Neural cell (in vitro differentiated cells): ENCODE measurements around the gene PPP2CA. TPM values are rescaled to one million over a fixed set of nuclear protein-coding genes. Genes with fewer than 3 reads are reported as not detected.
"Not testable (repeated sequence)": the region's sequence is repeated elsewhere in the genome, so short reads cannot be mapped to it uniquely, and the experiment has no call there.

Experiments
- H2AFZ ChIP-seq: fragments of 200-600, 300-800 bp; sonication (generic), shearing (Covaris generic); 2 replicates; pipeline ENCODE4 v1.6.0; 2014; ENCODE audit warnings: low read depth, mild to moderate bottlenecking, antibody characterized with exemption, low read length, moderate library complexity
- H3F3A ChIP-seq: fragments of 200-600 bp; shearing (Covaris generic); 2 replicates; pipeline ENCODE4 v1.6.1; 2016; ENCODE audit warnings: mild to moderate bottlenecking, moderate library complexity, mixed read lengths, antibody characterized with exemption, low read length; ENCODE audit not compliant: insufficient read depth, poor library complexity, severe bottlenecking
- H3K27ac ChIP-seq: fragments of 200-600, 300-800 bp; sonication (generic), shearing (Covaris generic); 2 replicates; pipeline ENCODE4 v1.5.1; 2014; ENCODE audit warnings: mild to moderate bottlenecking, low read length, moderate library complexity
- H3K27me3 ChIP-seq: fragments of 300-800, 200-600 bp; sonication (generic), shearing (Covaris generic); 2 replicates; pipeline ENCODE4 v1.6.0; 2014; ENCODE audit warnings: mild to moderate bottlenecking, low read depth, low read length, moderate library complexity; ENCODE audit not compliant: insufficient read depth
- H3K36me3 ChIP-seq: fragments of 300-800, 200-600 bp; sonication (generic), shearing (Covaris generic); 2 replicates; pipeline ENCODE4 v1.5.1; 2014; ENCODE audit warnings: mild to moderate bottlenecking, antibody characterized with exemption, low read length, moderate library complexity; ENCODE audit not compliant: insufficient read depth
- H3K4me2 ChIP-seq: fragments of 300-800, 200-600 bp; sonication (generic), shearing (Covaris generic); 2 replicates; pipeline ENCODE4 v1.6.0; 2014; ENCODE audit warnings: mild to moderate bottlenecking, low read length
- H3K4me3 ChIP-seq: fragments of 300-800, 200-600 bp; sonication (generic), shearing (Covaris generic); 2 replicates; pipeline ENCODE4 v1.5.1; 2014; ENCODE audit warnings: mild to moderate bottlenecking, low read length, moderate library complexity
- H3K79me2 ChIP-seq: fragments of 200-600 bp; shearing (Covaris generic); replicated peaks from 2 replicates; pipeline ENCODE4 v1.6.0; 2014; ENCODE audit warnings: mild to moderate bottlenecking, low read length, moderate library complexity; ENCODE audit not compliant: insufficient read depth
- H3K9ac ChIP-seq: fragments of 300-800, 200-600 bp; sonication (generic), shearing (Covaris generic); 2 replicates; pipeline ENCODE4 v1.6.1; 2016; ENCODE audit warnings: mild to moderate bottlenecking, low read length, mixed read lengths
- H3K9me2 ChIP-seq: fragments of 200-600 bp; shearing (Covaris generic); 2 replicates; pipeline ENCODE4 v1.6.1; 2016; ENCODE audit warnings: mild to moderate bottlenecking, low read length, mixed read lengths; ENCODE audit not compliant: insufficient read depth
- H3K9me3 ChIP-seq: fragments of 200-600, 300-800 bp; sonication (generic), shearing (Covaris generic); 2 replicates; pipeline ENCODE4 v1.6.1; 2016; ENCODE audit warnings: mild to moderate bottlenecking, mixed run types, low read length, moderate library complexity, mixed read lengths
- H4K20me1 ChIP-seq: fragments of 200-600 bp; shearing (Covaris generic); 2 replicates; pipeline ENCODE4 v1.6.1; 2016; ENCODE audit warnings: mild to moderate bottlenecking, mixed run types; ENCODE audit not compliant: insufficient read depth
- CTCF ChIP-seq: fragments of 450-650 bp; IDR thresholded peaks from 2 replicates; pipeline ENCODE4 v1.5.1; 2014; ENCODE audit warnings: antibody characterized with exemption, mild to moderate bottlenecking, moderate library complexity; ENCODE audit not compliant: poor library complexity, severe bottlenecking
- EP300 ChIP-seq: fragments of 450-650 bp; conservative IDR thresholded peaks from 2 replicates; pipeline ENCODE4 v1.6.1; 2014; ENCODE audit warnings: antibody characterized with exemption, mild to moderate bottlenecking, moderate library complexity; ENCODE audit not compliant: poor library complexity, severe bottlenecking
- EZH2 ChIP-seq: fragments of 200-600, 300-800 bp; shearing (Covaris generic), sonication (generic); IDR thresholded peaks from 2 replicates; pipeline ENCODE4 v1.6.1; 2014; ENCODE audit warnings: antibody characterized with exemption, low read length, borderline replicate concordance, mild to moderate bottlenecking; ENCODE audit not compliant: insufficient read depth, poor library complexity, severe bottlenecking
- MXI1 ChIP-seq: fragments of 450-650 bp; conservative IDR thresholded peaks from 2 replicates; pipeline ENCODE4 v1.6.1; 2014; ENCODE audit warnings: antibody characterized with exemption, mild to moderate bottlenecking; ENCODE audit not compliant: poor library complexity, severe bottlenecking
- POLR2AphosphoS5 ChIP-seq: IDR thresholded peaks from 2 replicates; pipeline ENCODE4 v1.6.1; 2012
- RAD21 ChIP-seq: fragments of 450-650 bp; conservative IDR thresholded peaks from 2 replicates; pipeline ENCODE4 v1.6.1; 2014; ENCODE audit warnings: antibody characterized with exemption, mild to moderate bottlenecking, moderate library complexity
- SMC3 ChIP-seq: fragments of 450-650 bp; conservative IDR thresholded peaks from 2 replicates; pipeline ENCODE4 v1.6.1; 2014; ENCODE audit warnings: antibody characterized with exemption, mild to moderate bottlenecking, moderate library complexity; ENCODE audit not compliant: poor library complexity
- TAF1 ChIP-seq: IDR thresholded peaks from 2 replicates; pipeline ENCODE4 v1.6.1; 2012; ENCODE audit warnings: low read depth
- polyA plus RNA-seq: library from polyadenylated mRNA; depleted of rRNA; stranded (reverse); fragments of >200 nt; gene quantifications from 2 replicates; pipeline ENCODE4 v1.2.3, GENCODE V29; 2014
- TF ChIP-seq, protein P1 (sequence below): IDR thresholded peaks from 2 replicates; pipeline ENCODE4 v1.6.1; 2012; ENCODE audit warnings: borderline replicate concordance

PPP2CA gene
- polyA plus RNA-seq, 1 donor from 2014 or later, result 251 TPM

GRCh38 chr5:134153657-134154056 lies 72.2 kb downstream of the PPP2CA start:
- TF ChIP-seq TAF1 (no peak), SMC3 (no peak), EZH2 (no peak), EP300 (no peak), RAD21 (no peak), MXI1 (no peak), CTCF (no peak), POLR2AphosphoS5 (no peak)
- TF ChIP-seq, protein P1, sequence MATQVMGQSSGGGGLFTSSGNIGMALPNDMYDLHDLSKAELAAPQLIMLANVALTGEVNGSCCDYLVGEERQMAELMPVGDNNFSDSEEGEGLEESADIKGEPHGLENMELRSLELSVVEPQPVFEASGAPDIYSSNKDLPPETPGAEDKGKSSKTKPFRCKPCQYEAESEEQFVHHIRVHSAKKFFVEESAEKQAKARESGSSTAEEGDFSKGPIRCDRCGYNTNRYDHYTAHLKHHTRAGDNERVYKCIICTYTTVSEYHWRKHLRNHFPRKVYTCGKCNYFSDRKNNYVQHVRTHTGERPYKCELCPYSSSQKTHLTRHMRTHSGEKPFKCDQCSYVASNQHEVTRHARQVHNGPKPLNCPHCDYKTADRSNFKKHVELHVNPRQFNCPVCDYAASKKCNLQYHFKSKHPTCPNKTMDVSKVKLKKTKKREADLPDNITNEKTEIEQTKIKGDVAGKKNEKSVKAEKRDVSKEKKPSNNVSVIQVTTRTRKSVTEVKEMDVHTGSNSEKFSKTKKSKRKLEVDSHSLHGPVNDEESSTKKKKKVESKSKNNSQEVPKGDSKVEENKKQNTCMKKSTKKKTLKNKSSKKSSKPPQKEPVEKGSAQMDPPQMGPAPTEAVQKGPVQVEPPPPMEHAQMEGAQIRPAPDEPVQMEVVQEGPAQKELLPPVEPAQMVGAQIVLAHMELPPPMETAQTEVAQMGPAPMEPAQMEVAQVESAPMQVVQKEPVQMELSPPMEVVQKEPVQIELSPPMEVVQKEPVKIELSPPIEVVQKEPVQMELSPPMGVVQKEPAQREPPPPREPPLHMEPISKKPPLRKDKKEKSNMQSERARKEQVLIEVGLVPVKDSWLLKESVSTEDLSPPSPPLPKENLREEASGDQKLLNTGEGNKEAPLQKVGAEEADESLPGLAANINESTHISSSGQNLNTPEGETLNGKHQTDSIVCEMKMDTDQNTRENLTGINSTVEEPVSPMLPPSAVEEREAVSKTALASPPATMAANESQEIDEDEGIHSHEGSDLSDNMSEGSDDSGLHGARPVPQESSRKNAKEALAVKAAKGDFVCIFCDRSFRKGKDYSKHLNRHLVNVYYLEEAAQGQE, result no peak
- Histone ChIP-seq H3K79me2 (peaks cover 3% of the 10 kb centered on the region), H4K20me1 (no peaks in the 10 kb centered on the region), H3K27ac (no peak overlapping the region), H2AFZ (no peak overlapping the region), H3K9me3 (no peaks in the 10 kb centered on the region), H3K27me3 (no peaks in the 10 kb centered on the region), H3F3A (no peaks in the 10 kb centered on the region), H3K36me3 (peaks cover 14% of the 10 kb centered on the region), H3K4me3 (no peak overlapping the region), H3K4me2 (no peak overlapping the region), H3K9me2 (no peaks in the 10 kb centered on the region), H3K9ac (no peak overlapping the region)

DNA sequence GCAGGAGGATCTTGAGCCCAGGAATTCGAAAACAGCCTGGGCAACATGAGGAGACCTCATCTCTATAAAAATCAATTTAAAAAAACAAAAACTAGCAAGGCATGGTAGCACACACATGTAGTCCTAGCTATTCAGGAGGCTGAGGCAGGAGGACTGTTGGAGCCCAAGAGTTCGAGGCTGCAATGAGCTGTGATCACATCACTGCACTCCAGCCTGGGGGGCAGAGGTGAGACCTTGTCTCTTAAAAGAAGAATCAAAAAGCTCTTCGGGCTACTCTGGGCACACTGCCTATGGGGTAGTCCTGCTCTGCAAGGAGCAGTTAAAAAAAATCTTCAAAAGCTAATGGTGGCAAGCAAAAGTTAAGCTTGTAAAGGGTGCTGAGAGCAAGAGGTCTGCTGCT lies 72.6 kb downstream of the PPP2CA start:
- Histone ChIP-seq H3K9me3 (no peaks in the 10 kb centered on the region), H3K9ac (no peak overlapping the region), H3K4me2 (no peak overlapping the region), H3K27me3 (no peaks in the 10 kb centered on the region), H2AFZ (no peak overlapping the region), H3K4me3 (no peak overlapping the region), H3K9me2 (no peaks in the 10 kb centered on the region), H3K27ac (no peak overlapping the region), H3K36me3 (peaks cover 13% of the 10 kb centered on the region), H4K20me1 (no peaks in the 10 kb centered on the region), H3K79me2 (peaks cover 3% of the 10 kb centered on the region), H3F3A (no peaks in the 10 kb centered on the region)
- no peak for TF ChIP-seq TAF1
- no peak for TF ChIP-seq CTCF
- no peak for TF ChIP-seq EP300
- TF ChIP-seq POLR2AphosphoS5, result no peak
- TF ChIP-seq SMC3, result no peak
- no peak for TF ChIP-seq MXI1
- TF ChIP-seq, protein P1, result no peak
- no peak for TF ChIP-seq RAD21
- TF ChIP-seq EZH2, result no peak

- H3K79me2 ChIP-seq, H3K4me3 ChIP-seq, H4K20me1 ChIP-seq, H3K9me2 ChIP-seq, H2AFZ ChIP-seq, H3K36me3 ChIP-seq, H3K27ac ChIP-seq, H3K9me3 ChIP-seq, H3F3A ChIP-seq, H3K4me2 ChIP-seq, H3K27me3 ChIP-seq, H3K9ac ChIP-seq: not testable (repeated sequence)
Measured at GRCh38 chr5:134152173-134152832, 73.6 kb downstream of the PPP2CA start.
